ENCODE measurements around the gene SYT1.
"Not testable (repeated sequence)": the region's sequence is repeated elsewhere in the genome, so short reads cannot be mapped to it uniquely, and the experiment has no call there.

SYT1 gene

DNA sequence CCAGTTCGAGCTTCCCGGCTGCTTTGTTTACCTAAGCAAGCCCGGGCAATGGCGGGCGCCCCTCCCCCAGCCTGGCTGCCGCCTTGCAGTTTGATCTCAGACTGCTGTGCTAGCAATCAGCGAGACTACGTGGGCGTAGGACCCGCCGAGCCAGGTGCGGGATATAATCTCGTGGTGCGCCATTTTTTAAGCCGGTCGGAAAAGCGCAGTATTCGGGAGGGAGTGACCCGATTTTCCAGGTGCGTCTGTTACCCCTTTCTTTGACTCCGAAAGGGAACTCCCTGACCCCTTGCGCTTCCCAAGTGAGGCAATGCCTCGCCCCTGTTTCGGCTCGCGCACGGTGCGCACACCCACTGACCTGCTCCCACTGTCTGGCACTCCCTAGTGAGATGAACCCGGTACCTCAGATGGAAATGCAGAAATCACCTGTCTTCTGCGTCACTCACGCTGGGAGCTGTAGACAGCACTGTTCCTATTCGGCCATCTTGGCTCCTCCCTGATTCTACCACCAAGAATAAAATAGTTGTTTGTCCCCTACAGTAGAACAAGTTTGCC, 180.7 kb downstream of the SYT1 start:
- H3K27ac ChIP-seq, H3K4me3 ChIP-seq: not testable (repeated sequence)

DNA sequence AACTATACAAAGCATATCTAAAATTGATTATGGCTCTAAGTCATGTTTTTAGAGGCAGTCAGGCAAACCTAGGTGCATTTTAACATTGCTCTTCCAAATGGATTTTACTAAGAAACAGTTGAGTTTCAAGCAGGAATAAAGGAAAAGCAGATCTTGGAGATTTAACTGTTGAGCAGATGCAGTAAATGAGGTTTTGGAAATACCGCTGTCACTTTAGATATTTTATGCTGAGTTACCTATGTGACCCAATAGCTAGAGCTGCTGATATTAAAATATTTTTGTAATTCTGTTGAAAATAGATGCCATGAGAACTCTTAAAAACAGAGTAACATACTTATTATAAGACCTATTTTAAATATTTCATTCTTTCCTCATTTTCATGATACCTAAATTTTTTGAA, 181.4 kb downstream of the SYT1 start:
- no peak overlapping the region for H3K27ac ChIP-seq
- H3K4me3 ChIP-seq: no peak overlapping the region

DNA sequence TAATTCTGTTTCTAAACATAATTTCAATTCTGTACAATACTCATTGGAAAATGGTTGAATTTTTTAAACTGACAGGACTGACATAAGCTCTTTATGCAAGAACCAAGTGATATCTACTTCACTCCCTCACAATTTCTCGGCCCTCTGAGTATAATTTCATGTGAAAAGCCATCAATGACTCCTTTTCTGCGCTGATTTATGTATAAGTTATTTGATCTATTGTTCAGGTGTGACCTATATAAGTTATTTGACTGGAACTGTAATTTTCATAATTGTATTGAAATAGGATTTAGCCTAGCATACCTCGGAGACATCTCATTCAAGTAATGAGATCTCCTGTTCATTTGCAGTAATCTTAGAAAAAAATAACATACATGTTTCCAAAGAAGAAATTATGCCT, 184.4 kb downstream of the SYT1 start:
- Histone ChIP-seq H3K4me3 (no peak overlapping the region), H3K27ac (no peak overlapping the region)

DNA sequence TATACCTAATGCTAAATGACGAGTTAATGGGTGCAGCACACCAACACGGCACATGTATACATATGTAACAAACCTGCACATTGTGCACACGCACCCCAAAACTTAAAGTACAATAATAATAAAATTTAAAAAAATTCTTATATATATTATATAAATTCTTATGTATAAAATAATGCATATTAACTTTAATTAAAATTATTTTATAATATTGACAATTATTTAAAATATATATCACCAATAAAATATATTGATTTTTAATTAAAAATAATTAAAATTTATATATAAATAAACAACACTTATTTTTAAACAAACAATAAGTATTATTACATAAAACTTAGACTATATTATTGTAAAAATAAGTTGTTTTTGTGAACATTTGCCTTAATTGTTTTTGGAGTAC, 188.8 kb downstream of the SYT1 start:
- Histone ChIP-seq H3K27ac (no peak overlapping the region), H3K4me3 (no peak overlapping the region)

DNA sequence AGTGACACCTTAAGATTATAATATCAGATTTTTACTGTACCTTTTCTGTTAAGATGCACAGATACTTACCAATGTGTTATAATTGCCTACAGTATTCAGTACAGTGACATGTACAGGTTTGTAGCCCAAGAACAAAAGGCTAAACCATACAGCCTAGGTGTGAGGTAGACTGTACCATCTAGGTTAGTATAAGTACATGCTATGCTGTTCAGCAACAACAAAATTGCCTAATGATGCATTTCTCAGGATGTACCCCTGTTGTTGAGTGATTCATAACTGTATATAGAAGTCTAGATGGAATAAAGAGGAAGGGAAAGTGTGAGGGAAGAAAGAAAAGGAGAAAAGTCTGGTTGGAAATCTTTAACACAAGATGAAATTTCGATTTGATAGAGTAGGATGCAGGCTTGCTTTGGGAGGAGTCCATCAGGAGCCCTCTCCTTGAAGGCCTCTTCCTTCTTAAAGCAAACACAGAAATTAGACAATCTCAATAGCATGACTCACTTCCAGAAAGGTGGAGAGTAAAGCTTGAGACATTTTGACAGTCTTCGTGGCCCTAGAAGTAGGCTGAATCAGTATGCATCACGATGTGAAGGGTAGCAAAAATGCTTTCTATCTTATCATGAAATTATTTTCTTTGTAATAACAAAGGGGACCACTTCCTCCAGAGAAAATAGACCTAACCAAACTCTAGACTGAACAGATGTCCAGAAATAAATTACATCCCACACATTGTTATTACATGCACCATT, 191.5 kb downstream of the SYT1 start:
- Histone ChIP-seq H3K4me3 (no peak overlapping the region), H3K27ac (no peak overlapping the region)

DNA sequence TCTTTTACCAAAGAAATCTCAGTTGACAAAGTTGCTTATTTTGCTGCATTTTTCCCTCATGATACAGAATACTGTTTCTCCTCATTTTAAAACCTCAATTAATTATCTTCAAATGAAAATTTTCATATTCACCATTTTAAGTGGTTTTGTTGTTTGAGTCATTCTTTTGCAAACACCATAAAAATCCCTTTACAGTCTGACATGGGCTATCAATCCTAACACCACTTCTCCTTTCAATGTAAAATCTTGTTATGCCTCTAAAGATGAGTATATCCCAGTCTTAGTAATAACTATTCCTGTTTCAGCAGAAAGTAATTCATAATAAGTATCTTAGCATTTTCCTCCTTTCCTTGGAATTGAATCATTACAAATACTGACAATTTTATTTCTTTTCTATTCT, 192.2 kb downstream of the SYT1 start:
- Histone ChIP-seq H3K27ac (no peak overlapping the region), H3K4me3 (no peak overlapping the region)

DNA sequence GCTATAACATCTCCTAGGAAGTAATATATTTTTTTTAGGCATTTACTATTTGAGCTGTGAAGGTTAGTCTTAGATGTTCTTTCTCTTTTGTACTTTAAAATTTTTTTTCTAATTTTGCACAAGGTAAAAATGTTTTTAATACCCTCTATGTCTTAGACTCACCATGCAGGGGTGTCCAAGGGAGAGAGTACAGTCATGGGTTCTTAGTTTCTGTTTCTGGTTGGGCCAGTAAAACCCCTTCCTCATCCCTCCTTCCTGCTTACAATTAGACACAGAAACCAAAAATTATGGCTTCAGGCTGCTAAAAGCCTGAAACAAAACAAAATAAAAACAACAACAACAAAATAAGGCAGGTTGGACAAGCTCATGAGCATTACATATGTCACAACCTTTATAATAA, 193.0 kb downstream of the SYT1 start:
- Histone ChIP-seq H3K27ac (no peak overlapping the region), H3K4me3 (no peak overlapping the region)

DNA sequence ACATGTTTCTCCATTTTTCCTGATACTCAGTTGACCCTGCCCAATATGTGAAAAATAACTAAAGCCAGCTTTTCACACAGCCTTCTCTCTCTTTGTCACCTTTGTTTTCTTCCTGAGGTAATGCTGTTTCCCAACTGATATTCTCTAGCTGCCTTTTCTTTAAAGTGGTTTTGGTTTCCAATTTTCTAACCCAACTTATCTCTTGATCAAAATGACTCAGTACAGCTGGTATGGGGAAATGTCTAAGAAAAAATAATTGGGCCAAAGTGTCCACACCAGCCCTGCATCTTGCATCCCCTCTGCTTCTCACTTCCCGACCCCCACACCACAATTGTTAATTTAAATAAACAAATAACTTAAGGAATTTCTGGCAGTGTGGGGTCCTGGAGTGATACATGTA, 193.8 kb downstream of the SYT1 start:
- no peak overlapping the region for H3K27ac ChIP-seq
- H3K4me3 ChIP-seq: no peak overlapping the region

DNA sequence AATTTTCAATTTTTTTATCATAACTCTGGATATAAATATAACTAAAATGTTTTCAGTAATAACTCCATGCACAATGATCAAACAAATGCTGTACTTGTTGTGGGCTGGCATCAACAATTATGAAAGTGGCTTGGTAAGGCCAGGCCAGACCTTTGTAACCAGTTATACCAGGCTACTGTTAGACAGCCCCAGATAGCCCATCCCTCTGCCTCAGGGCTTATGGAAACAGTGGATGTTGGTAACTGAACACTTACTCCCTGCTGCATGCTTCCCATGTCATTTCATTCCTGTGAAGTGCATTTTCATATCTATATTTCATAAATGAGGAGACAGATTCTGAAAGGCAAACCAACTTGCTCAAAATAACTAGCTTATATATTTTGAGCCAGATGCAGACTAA, 195.0 kb downstream of the SYT1 start:
- no peak overlapping the region for H3K27ac ChIP-seq
- H3K4me3 ChIP-seq: no peak overlapping the region

DNA sequence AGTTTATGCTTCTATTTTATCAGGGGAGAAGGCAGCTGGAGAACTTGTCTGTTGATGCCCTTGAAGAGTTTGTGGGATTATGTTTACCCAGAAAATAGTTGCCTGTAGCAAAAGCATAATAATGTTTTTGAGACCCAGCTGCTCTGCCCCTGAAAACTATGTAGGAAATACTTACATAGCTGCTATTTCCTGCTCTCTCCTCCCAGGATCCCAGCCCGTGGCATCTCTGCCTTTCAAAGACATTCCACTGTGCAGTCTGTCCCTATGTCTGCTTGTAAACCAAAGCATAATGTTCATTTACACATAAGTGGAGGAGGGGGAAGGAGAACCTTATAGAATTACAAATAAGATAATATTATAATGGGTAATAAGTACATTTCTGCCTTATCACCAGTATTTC, 198.7 kb downstream of the SYT1 start:
- Histone ChIP-seq H3K4me3 (no peak overlapping the region), H3K27ac (no peak overlapping the region)

DNA sequence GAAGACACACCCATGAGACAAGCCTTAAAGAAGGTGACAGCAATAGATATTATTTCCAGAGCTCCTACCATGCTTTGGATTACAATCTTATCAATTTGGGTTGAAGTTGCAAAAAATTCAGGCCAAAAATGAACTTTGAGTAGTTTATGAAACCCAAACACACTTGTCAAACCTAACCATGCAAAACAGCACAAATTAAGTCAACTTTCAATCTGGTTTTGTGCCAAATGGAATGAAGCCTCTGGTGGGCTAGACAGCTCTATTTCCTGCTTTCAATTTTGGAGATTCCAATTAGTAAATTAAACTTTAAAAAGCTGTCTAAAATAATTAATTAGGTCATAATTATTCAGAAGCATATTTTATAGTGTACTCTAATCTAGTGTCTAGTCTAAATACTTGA, 203.4 kb downstream of the SYT1 start:
- Histone ChIP-seq H3K27ac (no peak overlapping the region), H3K4me3 (no peak overlapping the region)

DNA sequence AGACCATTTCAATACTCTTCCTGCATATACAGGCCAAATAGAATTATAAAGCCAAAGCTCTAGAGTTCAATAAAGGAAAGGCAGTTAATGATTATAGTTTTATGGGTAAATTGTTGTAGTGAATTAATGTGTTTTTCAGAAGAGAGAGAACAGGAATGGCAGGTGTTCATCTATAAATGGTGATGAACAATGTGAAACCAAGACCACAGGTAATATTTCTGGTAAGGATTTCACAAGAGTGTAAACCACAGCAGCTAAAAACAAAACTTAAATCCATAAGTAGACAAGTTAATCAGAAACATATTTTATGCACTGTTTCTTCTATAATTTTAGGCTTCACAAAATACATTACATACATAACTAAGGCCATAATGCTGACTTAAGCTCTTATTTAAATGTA, 204.4 kb downstream of the SYT1 start:
- Histone ChIP-seq H3K27ac (no peak overlapping the region), H3K4me3 (no peak overlapping the region)

DNA sequence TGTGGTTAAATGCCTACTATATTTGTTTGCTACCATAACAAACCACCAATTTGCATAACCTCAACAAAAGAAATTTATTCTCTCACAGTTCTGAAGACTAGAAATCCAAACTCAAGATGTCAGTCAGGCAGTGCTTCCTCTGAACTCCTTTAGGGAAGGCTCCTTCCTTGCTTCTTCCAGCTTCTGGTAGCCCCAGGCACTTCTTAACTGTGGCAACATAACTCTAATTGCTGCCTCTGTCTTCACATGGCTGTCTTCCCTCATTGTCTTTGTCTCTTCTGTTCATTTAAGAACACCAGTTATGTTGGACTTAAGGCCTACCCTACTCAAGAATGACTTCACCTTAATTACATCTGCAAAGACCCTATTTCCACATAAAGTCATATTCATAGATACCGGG, 206.9 kb downstream of the SYT1 start:
- Histone ChIP-seq H3K4me3 (no peak overlapping the region), H3K27ac (no peak overlapping the region)

DNA sequence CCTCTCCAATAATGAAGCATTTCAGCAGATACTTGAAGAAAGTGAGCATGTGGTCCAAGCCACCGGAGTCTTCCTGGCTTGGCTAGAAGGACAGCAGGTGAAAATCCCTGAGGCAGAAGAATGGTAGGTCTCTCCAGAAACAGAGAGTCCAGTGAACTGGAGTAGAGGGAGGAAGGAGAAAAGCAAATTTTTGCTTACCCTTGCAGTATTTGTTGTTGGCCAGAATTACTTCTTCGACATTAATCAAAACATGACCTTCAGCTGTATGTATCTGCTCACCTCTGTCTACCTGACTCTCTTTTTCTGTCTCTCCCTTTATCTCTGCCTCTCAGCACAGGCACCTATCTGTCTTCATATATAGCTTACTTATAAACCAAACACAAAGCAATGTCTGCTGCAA, 208.9 kb downstream of the SYT1 start:
- H3K4me3 ChIP-seq: no peak overlapping the region
- no peak overlapping the region for H3K27ac ChIP-seq

DNA sequence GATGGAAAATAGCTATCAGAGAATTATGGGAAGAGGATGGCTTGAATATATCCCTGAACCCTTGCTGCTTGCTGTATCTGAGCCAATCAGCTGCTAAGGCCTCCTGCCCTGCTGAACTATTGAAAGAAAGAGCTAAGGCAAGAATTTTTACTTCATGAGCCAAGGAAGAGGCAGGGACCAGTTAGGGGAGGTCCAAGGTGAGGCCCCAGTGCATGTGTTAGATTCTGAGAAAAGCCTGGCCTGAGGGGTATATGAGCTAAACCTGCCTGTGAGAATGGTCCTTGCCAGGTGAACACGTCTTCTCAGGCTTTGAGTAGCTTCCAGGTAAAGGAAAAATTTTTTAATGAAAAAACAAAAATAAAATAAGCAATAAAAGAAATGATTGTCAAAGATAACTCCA, 218.0 kb downstream of the SYT1 start:
- no peak overlapping the region for H3K4me3 ChIP-seq
- no peak overlapping the region for H3K27ac ChIP-seq

DNA sequence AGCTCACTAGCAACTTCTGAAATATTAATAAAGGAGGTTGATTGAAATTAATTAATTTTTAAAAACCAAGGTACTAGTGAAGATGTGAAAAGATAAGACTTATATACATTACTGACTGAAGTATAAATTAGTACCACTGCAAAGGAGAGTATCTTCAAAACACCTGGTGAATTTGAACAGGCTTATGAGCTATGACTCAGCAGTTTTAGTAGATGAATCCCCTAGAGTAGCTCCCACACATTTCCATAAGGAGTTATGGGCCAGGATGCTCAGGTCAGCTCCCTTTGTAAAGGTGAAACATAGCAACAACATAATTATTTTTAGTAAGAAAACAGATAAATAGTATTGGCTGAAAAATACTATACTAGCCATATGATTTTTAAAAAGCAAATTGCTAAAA, 218.6 kb downstream of the SYT1 start:
- Histone ChIP-seq H3K4me3 (no peak overlapping the region), H3K27ac (no peak overlapping the region)

DNA sequence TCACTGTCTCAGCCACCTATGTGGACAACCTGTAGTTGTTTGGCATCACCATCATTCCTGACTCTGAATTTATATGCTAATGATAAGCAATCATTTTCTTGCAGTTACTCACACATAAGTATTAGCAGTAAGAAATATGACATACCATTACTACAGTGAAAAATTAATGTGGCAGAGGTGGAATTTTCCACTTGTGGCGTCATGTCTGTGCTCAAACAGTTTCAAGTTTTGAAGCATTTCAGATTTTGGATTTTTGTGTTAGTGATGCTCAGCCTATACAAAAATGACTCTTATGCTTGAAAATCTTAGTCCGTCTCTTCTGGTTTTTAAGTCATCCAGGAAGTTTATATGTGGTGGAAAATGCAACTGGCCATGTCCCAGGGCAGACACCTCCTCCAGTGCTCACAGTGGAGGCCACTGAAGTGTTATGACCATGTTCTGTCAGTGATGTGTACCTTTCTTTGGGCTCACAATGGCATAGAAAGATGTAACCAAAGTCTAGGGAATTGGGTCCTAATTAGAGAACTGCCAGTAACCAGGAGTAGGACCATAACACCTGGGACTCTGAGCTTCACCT, 220.6 kb downstream of the SYT1 start:
- H3K4me3 ChIP-seq: no peak overlapping the region
- no peak overlapping the region for H3K27ac ChIP-seq

DNA sequence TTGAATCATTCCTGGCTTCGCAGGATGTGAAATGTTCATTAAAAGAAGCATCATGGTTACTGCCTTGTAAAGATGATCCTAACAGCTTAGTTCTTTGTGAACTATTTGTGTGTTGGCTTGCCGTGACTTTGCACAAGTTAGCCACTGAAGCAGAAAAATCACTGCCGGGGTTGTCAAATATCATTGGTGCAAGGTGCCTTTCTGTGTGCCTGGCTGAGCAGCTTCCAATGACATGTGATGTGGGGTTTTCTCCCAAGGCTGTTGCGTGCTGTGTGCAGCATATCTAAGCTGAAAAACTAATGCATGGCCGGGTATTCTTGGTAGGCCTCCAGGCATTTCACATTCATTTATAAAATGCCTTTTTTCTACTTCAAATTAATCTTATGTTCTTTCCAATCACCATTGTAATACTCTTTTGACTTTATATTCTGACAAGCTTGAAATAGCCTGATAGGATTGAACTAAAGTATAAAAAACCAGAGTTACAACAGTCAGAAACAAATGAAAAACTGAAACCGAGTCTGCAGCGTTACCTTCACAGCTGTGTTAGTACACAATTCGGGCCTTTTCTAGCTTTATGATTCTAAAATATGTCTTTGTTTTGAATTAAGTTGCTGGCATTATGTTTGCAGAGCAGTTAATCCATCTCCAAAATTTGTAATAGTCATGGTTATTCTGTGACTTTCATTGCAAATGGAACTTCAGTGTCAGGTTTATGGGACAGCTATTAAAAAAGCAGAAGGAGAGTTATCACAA, 222.1 kb downstream of the SYT1 start:
- Histone ChIP-seq H3K4me3 (no peak overlapping the region), H3K27ac (no peak overlapping the region)

DNA sequence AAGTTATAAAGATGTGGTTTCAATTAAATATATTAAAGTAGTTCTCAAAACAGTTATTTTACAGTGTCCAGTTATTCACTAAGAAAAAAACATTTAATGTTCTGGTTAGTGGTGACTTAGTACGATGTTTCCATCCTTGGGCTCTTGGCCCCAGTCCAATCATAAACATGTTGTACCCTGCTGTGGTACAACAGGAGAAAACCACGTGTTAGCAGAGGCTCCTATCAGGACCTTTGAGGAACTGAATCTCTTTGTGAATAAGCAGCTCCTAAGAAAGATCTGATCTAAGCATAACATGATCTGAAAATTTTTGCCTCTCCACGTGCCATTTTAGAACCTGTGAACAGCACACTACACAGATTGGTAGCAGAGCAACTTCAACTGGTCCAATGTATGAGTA, 234.0 kb downstream of the SYT1 start:
- no peak overlapping the region for H3K4me3 ChIP-seq
- no peak overlapping the region for H3K27ac ChIP-seq

DNA sequence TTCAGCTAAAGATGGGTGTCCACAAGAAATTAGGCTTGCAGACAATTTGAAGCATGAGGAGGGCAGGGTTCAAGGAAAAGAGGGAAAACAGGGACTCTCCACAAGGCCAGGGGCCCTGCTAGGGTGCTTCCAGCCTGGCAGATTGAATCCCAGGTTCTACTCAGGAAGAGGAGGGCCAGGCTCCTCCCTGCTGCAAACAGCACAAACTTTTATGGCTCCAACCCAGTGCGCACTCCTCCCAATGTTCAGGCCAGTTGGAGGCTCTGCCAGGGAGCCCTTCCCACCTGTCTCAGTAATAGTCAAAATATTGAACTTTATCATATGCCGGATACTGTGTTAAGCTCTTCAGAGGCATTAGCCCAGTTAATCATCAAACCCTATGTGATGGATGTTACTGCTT, 244.4 kb downstream of the SYT1 start:
- Histone ChIP-seq H3K4me3 (no peak overlapping the region), H3K27ac (no peak overlapping the region)

DNA sequence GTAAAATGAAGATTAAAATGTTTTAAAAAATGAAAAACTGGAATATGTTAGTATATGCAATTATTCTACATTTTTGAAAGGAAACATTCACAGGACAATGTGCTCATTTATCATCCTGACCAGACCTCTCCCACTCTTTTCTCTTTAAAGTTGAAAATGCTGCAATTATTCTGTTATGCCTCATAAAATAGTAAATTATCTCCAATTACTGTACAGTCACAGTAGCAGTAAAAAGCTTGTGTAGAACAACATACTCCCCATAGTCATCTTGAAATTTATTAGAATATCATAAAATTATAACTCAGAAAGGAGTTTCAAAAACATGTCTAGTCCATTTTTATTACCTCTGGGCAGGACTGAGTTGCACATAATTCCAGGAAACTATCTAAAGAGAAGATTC, 250.3 kb downstream of the SYT1 start:
- Histone ChIP-seq H3K27ac (no peak overlapping the region), H3K4me3 (no peak overlapping the region)

Data from skin epidermis (tissue), 12 donors.